GM21360 (cell line): ENCODE data around the gene PPP2R3B.
A peak's percentile ranks its signal among the peaks of the same experiment; 100 is the strongest.
"Not testable (repeated sequence)": the region's sequence is repeated elsewhere in the genome, so short reads cannot be mapped to it uniquely, and the experiment has no call there.

Source experiments
- ATAC-seq: cut with Tn5 transposase; IDR thresholded peaks from one replicate; pipeline ENCODE4 v1.9.1; 2021; ENCODE audit warnings: mild to moderate bottlenecking, moderate library complexity; ENCODE audit not compliant: unreplicated experiment

PPP2R3B gene

GRCh38 chrX:324664-325063 is 62.0 kb downstream of the PPP2R3B start:
- ATAC-seq: not testable (repeated sequence)

GRCh38 chrX:323721-324628 is 62.7 kb downstream of the PPP2R3B start:
- no peak for ATAC-seq

- ATAC-seq: no peak
Observed at GRCh38 chrX:320126-320783, 66.5 kb downstream of the PPP2R3B start.

- no peak for ATAC-seq
Observed at GRCh38 chrX:319579-320125, 67.1 kb downstream of the PPP2R3B start.

DNA sequence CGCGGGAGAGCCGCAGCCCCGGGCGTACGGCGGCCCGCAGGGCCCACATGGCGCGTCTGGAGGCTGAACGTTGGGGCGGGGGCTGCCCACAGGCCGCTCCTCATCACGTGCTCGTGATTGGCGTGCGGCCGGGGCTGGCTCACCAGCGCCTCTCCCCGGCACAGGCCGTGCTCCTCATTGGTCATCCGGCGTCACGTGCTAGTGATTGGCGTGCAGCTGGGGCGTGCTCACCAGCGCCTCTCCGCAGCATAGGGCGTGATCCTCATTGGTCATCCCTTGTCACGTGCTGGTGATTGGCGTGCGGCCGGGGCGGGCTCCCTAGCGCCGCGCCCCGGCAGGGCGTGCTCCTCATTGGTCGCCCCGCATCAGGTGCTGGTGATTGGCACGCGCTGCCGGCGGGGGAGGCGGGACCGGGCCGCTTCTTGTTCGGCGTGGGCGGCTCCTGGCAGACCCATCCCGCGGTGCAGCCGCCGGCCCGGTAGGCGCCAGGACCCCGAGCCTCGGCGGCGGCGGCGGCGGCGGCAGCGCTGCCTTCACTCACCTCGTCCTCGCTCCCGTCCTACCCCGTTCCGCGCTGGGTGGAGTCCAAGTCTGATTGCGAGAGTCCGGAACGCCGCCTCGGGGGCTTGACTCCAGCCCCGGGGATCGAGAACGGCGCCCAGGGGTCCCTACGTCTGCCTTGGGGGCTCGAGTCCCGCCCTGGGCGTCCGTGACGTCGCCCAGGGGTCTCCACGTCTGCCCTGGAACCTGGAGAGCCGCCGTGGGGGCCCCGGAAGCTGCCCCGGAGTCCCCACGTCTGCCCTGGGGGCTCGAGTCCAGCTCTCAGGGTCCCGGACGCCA is 67.7 kb downstream of the PPP2R3B start, which contains the start of gene GTPBP6:
TSS of gene GTPBP6 (minus strand) at position 58 of the 840 bp plus-strand sequence. CDS start at position 49, 9 bp downstream.
- peak; percentile 79 for ATAC-seq

DNA sequence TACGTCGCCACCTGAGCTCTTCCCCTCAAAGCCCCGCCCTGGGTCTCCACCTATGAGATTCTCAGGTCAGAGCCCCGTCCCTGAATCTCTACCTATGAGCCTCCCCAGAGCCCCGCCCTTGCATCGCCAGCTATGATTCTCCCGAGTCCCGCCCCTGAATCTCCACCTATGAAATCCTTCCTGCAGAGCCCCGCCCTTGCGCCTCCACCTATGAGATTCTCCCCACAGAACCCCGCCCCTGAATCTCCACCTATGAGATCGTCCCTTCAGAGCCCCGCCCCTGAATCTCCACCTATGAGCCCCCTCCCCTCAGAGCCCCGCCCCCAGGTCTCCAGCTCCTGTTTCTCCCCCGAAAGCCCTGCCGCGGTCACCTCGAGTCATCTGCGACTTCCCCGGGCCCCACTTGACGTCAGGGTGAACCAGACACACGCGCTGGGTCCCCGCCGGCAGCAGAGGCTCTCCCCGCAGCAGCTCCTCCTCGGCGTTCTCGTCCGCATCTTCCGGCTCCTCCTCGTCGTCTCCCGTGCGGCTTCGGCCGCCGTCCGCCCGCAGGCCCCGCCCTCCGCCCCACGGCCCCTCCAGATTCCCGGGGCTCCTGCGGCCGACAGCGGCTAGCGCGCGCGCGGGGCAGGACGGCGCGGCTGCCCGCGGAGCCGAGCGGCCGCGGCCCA is 68.5 kb downstream of the PPP2R3B start:
- peak; percentile 59 for ATAC-seq

GRCh38 chrX:317424-318067 is 69.2 kb downstream of the PPP2R3B start:
- ATAC-seq: no peak

- ATAC-seq: no peak
Observed at GRCh38 chrX:316351-317325, 70.1 kb downstream of the PPP2R3B start.

DNA sequence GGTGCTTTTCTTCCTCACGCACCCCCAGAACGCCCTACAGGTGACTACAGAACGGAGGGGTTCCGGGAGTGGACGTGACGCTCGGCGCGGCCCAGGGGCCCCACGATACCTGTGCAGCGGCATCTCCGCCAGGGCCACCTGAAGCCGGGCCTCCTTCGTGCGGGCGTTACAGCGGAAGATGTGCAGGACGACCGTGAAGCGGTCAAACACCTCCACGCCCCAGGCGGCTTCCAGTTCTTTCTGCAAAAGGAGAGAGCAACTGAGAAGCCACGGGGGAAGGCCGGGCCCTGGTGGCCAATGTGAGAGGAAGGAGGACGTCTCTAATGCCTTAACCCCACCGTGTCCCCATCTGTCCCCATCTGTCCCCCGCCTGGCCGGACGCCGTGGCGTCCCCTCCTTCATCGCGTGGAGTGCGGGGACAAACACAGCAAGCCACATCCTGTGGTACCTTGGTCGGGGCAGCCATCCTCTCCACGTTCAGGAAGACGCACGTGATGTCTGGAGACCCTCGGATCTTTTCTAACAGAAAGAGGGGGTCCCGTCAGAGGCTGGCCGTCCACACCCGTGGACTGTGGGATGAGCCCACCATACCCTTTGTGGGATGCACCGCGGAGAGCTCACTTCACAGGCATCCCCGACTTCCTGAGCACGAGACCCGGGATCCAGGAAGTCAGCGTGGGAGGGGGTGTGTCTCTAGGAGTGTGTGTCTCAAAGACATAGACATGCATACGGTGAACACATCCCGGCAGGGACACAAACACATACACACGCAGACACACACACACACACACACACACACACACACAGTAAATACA is 71.7 kb downstream of the PPP2R3B start:
- no peak for ATAC-seq

- ATAC-seq: no peak
Observed at GRCh38 chrX:314049-314448, 72.7 kb downstream of the PPP2R3B start.

DNA sequence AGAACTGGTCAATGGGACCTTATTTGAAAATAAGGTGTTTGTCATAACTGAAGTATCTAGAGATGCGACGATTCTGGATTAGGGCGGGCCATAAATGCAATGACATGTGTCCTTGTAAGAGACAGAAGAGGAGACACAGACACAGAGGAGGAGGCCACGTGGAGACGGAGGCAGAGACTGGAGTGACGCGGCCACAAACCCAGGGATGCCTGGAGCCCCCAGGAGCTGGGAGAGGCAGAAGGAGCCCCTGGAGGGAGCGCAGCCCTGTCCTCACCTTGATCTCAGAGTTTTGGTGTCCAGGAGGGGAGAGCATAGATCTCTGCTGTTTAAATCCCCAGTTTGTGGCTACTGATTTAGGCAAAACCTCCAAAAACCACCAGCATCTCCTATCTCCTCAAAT is 73.2 kb downstream of the PPP2R3B start:
- no peak for ATAC-seq

- no peak for ATAC-seq
Observed at GRCh38 chrX:312621-313331, 73.9 kb downstream of the PPP2R3B start.

- ATAC-seq: no peak
Observed at GRCh38 chrX:311156-312129, 75.3 kb downstream of the PPP2R3B start.

GRCh38 chrX:310621-311155 is 76.0 kb downstream of the PPP2R3B start:
- no peak for ATAC-seq

DNA sequence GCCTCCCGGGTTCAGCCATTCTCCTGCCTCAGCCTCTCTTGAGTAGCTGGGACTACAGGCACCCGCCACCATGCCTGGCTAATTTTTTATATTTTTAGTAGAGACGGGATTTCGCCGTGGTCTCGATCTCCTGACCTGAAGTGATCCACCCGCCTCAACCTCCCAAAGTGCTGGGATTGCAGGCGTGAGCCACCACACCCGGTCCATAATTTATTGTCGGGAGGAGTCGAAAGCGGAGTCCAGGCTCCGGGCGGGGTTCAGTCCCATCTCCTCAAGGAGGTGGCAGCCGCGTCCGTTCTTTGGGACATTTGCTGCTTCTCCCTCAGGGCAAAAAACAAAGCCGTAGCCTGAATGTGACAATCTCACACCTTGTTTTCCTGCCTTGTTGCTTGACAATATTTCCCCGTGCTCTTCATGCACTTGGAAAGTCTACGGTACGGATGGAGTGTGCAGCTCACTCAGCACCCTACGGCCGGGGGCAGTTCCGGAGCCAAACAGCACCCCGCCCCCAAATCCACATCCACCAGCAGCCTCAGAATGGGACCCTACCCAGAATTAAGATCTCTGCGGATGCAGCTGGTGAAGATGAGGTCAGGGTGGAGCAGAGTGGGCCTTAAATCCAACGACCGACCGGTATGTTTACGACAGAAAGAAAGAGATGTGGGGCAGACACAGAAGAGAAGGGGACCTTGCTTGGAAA is 77.7 kb downstream of the PPP2R3B start:
- ATAC-seq: no peak
